HG03457 (cell line): ENCODE data around the gene GATA5.

Experiments used
- ATAC-seq: cut with Tn5 transposase; IDR thresholded peaks from one replicate; pipeline ENCODE4 v1.9.1; 2021; ENCODE audit warnings: moderate number of reproducible peaks; ENCODE audit not compliant: unreplicated experiment

The GATA5 gene, protein sequence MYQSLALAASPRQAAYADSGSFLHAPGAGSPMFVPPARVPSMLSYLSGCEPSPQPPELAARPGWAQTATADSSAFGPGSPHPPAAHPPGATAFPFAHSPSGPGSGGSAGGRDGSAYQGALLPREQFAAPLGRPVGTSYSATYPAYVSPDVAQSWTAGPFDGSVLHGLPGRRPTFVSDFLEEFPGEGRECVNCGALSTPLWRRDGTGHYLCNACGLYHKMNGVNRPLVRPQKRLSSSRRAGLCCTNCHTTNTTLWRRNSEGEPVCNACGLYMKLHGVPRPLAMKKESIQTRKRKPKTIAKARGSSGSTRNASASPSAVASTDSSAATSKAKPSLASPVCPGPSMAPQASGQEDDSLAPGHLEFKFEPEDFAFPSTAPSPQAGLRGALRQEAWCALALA

DNA sequence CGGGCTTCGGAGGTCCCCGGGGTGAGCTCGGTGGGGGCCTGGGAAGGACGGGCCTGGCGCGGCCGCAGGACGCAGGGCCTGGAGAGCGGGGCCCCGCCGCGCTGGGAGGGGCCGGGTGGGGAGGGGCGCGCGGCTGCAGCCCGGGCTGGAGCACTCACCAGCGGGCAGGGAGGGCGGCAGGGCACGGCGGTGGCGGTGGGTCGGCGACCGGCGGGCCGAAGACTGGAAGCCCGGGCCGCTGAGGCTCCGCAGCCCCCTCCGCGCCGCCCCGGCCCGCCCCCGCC, at the start of gene GATA5:
Gene GATA5, minus strand, starts transcription at position 224 of the 284 bp plus-strand sequence. CDS start 474 bp downstream, outside the sequence.
- ATAC-seq = no peak

- no peak for ATAC-seq
These were observed 49.2 kb upstream of the GATA5 start for GRCh38 chr20:62525014-62525413.

DNA sequence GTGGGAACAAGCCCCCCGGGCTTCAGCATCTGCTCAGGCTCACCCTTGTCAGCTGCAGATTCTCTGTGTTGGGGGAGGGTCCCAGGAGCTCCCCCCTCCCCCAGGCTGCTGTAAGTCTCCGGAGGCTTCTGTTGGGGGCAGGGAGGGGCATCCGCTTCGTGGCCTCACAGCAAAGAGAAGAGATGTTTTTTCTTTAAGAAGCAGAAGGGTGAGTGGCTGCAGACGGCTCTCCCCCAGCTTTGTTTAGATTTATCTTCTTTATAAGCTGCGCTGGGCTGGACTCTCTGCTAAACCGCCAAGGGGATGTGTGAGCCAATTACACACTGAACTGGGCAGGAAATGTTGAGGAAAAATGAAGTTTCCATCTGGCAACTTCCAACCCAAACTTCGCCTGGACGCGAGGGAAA, 48.7 kb upstream of the GATA5 start:
- ATAC-seq = no peak

DNA sequence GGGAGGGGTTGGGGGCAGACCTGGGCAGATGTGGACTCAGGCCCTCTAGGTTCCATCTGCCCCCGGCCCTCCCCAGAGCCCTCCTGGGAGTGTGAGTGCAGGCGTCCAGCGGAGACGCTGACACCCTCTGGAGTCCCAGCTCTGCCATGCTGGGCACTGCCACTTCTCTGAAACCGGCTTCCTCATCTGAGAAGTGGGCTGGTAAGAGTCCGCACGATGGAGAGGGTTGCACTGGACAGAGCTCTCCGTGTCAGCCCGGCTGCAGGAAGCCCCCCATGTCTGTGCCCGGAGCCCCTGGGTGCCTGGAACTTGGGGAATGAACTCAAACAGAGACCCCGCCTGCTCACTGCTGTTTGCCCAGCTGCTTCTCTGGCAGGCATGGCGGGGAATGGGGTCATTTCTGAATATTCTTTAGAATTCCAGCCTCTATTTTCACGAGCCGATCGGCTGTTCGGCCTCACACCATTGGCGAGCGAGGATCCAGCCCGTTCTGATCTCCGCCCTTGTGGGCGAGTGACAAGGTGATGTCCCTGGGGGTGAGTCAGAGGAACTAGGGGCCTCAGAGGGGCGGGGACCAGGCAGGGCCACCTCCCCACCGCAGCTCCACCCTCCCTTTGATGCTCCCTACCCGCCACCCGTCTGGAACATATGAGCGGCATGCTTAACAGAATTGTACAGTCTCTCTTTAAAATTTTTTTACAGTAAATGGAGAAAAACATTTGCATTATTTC, 47.8 kb upstream of the GATA5 start:
- no peak for ATAC-seq

- ATAC-seq = no peak
These were observed 47.1 kb upstream of the GATA5 start for GRCh38 chr20:62522748-62523396.

DNA sequence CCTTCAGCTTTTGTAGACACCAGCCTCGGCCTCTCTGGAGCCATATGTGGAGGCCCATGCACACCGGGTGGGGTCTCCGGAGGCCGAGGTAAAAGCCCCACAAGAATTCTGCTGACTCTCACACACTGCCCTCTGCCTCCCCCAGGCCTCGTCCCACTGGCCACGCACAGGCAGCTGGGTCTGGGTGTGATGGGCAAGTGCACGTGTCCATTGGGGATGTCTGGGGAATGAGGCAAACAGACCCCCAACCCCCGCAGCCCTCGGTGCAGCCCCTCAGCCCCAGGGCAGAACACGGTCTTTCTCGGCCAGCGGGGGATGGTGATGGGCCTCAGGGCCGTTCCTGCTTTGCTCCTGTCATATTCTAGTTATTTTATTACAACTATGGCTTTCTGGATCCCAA, 44.0 kb upstream of the GATA5 start:
- no peak for ATAC-seq

GRCh38 chr20:62518911-62519310, 43.1 kb upstream of the GATA5 start:
- ATAC-seq = no peak

GRCh38 chr20:62517901-62518610, 42.3 kb upstream of the GATA5 start:
- ATAC-seq = no peak

DNA sequence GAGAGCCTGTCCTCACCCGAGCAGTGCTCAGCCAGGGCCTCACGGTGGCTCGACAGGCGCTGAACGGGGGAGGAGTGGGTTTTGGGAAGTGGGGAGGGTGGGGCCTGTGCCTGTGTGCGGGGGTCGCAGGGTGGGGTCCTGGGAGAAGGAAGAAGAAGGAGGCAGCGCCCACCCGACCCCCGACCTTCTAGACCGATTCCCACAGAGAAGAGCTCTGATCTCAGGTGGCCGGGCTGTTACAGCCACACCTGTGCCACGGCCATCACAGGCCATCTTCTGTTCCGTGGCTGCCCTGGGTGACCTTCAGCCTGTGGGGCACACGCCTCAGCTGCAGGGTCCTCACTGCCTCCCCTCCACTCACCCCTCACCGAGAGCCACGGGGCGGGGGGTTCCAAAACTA, 41.4 kb upstream of the GATA5 start:
- no peak for ATAC-seq

- ATAC-seq = no peak
These were observed 40.5 kb upstream of the GATA5 start for GRCh38 chr20:62516338-62516737.

DNA sequence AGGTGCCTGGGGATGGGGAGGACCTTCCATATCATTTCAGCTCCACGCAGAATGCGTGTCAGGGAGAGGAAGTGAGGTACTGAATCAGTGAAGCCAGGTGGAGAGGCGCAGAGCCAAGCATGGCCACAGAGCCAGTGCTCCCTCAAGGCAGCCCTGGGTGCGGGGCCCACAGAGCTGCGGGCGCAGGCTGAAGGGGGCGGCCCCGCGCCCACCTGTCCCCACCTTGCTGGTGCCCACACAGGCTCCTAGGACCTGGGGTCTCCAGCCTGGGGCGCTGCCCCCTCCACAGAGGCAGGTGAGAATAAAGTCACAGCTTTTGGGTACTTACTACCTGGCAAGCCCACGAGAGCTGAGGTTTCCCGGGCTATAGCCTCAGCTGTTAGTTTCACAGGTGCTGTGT, 40.0 kb upstream of the GATA5 start:
- no peak for ATAC-seq

GRCh38 chr20:62515280-62515679, 39.5 kb upstream of the GATA5 start:
- ATAC-seq = no peak

GRCh38 chr20:62513991-62514390, 38.2 kb upstream of the GATA5 start:
- no peak for ATAC-seq

GRCh38 chr20:62511915-62512610, 36.3 kb upstream of the GATA5 start:
- ATAC-seq = no peak

DNA sequence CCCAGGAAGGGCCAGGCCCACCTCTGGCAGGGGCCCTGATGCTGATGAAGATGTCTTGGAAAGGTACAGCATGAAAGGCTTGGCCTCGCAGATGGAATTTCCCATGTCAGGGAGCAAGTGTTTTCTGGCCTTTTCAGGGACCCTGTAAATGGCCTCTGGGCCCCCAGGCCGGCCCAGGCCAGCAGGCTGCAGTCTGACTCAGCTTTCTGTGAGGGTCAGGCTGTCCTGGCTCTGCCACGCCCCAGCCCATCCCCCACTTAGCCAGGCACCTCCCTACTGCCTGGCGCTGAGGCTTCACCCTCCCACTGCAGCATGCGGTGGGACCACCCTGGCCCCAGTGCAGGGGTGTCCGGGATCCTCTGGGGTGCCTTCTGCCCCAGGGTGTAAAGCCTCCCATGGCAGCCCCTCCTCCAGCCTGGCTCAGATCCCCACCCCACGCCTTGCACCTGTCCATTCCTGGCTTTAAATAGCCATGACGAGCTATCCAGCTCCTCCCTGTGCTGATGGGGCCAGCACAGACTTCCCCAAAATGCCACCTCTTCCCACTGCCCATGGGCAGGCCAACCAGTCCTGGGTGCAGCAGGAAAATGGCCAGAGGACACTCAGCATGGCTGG, 35.6 kb upstream of the GATA5 start:
- ATAC-seq = no peak

- ATAC-seq = no peak
These were observed 32.9 kb upstream of the GATA5 start for GRCh38 chr20:62508641-62509051.

DNA sequence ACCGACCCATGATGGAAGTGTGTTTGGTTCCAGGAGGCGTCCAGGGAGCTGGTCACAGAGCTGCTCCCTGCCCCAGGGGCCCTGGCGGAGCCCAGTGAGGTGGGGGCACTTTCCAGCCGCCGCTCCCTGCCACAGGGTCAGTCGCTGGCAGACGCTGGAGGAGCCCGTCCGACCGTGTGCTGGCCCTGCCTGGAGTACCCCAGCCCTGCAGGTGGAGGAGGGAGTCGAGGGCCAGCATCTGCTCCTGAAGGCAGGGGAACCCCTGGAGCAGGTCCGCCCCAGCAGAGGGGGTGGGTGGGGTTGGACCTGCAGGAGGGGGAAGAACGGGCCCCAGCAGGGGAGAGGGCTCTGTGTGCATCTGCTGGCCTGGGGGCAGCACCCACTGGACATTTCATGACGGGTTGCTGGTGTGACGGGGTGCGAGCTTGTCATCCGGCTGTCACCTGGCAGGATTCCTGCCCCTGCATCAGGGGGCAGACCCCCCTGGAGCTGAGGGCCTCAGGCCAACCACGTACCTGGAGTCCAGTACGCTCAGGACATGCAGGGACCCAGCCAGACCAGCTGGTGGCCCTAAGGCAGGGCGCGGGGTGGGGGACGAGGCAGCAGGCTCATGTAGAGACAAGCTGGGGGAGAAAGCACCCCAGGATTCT, 32.3 kb upstream of the GATA5 start:
- ATAC-seq = no peak

DNA sequence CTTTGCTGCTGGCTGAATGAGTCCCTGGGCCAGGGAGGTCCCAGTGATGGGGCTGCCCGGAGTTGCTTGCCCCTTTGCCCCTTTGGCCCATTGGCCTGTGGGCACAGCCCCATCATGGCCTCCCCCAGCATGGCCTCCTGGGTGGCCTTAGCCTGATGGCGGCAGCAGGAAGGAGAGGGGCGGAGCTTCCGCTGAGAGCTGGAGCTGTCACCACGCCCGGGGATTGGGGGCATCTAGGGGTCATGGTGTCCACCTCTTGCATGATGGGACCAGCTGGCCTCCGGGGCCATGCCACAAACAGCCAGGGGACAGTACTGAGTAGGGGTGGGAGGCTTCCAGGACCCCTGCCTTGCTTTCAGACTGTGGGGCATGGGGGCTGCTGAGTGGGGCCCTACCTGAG, 31.5 kb upstream of the GATA5 start:
- ATAC-seq = no peak

- no peak for ATAC-seq
These were observed 31.0 kb upstream of the GATA5 start for GRCh38 chr20:62506791-62507190.

- ATAC-seq = no peak
These were observed 30.3 kb upstream of the GATA5 start for GRCh38 chr20:62506087-62506486.
